ENCODE measurements around the gene SYP.

GRCh38 chrX:49247346-49247745 is 47.4 kb upstream of the SYP start:
- TF ChIP-seq POLR2AphosphoS5 (IDR thresholded peaks at IDR 0.05) (no peak), POLR2A (IDR thresholded peaks at IDR 0.05) (no peak)

All from breast epithelium (tissue), 3 donors.